Measurements from ENCODE around the gene UBD. TPM values are rescaled to one million over a fixed set of nuclear protein-coding genes. Genes with fewer than 3 reads are reported as not detected.

UBD gene
- total and polyA plus RNA-seq, 9 of the 15 experiments (the other 6 are each of a cell fraction or from before 2014, with no cell fraction given): not detected

DNA sequence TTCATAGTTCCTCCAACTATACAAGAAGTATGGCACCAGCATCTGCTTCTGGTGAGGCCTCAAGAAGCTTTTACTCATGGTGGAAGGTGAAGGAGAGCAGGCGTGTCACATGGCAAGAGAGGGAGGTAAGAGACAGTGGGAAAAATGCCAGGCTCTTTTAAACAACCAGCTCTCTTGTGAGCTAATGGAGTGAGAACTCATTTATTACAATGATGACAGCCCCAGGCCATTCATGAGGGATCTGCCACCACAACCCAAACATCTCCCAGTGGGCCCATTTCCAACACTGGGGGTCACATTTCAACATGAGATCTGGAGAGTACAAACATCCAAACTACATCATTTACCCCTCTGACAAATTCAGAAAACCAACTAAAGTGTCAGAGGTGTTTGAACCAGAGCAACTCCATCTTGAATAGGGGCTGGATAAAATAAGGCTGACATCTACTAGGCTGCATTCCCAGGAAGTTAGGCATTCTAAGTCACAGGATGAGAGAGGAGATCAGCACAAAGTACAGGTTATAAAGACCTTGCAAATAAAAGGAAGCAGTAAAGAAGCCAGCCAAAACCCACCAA is 2.2 kb upstream of the UBD start (continued):
- TF ChIP-seq ELF4 (CRISPR knock-in tag; IDR thresholded peaks at IDR 0.05) (no peak), PRMT5 (CRISPR knock-in tag; IDR thresholded peaks at IDR 0.05) (no peak)

GRCh38 chr6:29561091-29561490 is 1.6 kb upstream of the UBD start:
- no peaks in the 10 kb centered on the region for H3K9me1 ChIP-seq (ENCODE audit: control insufficient read depth, insufficient read depth, low read length)
- H3K9me3 ChIP-seq (replicated peaks; ENCODE audit: control insufficient read depth, insufficient read depth, low read depth, low read length): no peaks in the 10 kb centered on the region
- no peak for DNase-seq (ENCODE audit: extremely low read depth in 1 of 4, low spot score in 3 of 4)
- intact Hi-C loops (cut with micrococcal nuclease): no loop called here
- H2AFZ ChIP-seq (ENCODE audit: low read depth, low read length): no peak overlapping the region
- ATAC-seq: no peak
- no peak overlapping the region for H3K27ac ChIP-seq (ENCODE audit: extremely low read depth, low read depth, low read length)
- no peak overlapping the region for H3K4me2 ChIP-seq (ENCODE audit: insufficient read depth, low read length)
- no peaks in the 10 kb centered on the region; a peak in 1 of 5 replicates for H3K4me1 ChIP-seq (replicated peaks in 1 of 2; ENCODE audit: control insufficient read depth in 2 of 2, insufficient read depth in 2 of 2, low read length in 2 of 2)
- no peaks in the 10 kb centered on the region for H3K79me2 ChIP-seq (ENCODE audit: control insufficient read depth, insufficient read depth, low read length)
- in situ Hi-C loops (cut with MboI): no loop called here
- BruUV-seq (replicated peaks): no TSS peak
- no peaks in the 10 kb centered on the region for H4K20me1 ChIP-seq (replicated peaks; ENCODE audit: control insufficient read depth, insufficient read depth, low read length)
- CTCF ChIA-PET (ENCODE audit: low intra/inter-chr PET ratio): no interaction called here
- POLR2A ChIA-PET: no interaction called here
- H3K27me3 ChIP-seq (ENCODE audit: control insufficient read depth in 2 of 2, insufficient read depth in 2 of 2, low read length in 2 of 2): peaks cover 16 to 21% of the 10 kb centered on the region in 2 experiments; a peak in 4 of 5 replicates
- H3K36me3 ChIP-seq (ENCODE audit: control insufficient read depth, insufficient read depth, low read length): no peaks in the 10 kb centered on the region
- no peak for FAIRE-seq
- H3K9ac ChIP-seq (ENCODE audit: insufficient read depth in 1 of 2, low read depth in 2 of 2, low read length in 2 of 2): no peak overlapping the region
- H3K4me3 ChIP-seq: no peak overlapping the region
- TF ChIP-seq ARID2 (IDR thresholded peaks at IDR 0.05): no peak

DNA sequence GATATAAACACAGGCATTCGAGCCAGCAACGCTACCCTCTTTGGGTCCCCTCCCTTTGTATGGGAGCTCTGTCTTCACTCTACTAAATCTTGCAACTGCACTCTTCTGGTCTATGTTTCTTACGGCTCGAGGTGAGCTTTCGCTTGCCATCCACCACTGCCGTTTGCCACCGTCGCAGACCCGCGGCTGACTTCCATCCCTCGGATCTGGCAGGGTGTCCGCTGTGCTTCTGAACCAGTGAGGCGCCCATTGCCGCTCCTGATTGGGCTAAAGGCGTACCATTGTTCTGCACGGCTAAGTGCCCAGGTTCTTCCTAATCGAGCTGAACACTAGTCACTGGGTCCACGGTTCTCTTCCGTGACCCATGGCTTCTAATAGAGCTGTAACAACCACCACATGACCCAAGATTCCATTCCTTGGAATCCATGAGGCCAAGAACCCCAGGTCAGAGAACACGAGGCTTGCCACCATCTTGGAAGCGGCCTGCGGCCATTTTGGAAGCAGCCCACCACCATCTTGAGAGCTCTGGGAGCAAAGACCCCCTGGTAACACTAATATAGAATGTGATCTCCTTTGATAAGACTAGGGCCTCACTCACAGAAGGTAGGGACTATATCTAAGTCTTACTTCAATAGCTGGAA is 973 bp downstream of the UBD start:
- Histone ChIP-seq H3K9me3 (replicated peaks; ENCODE audit: control insufficient read depth, insufficient read depth, low read depth, low read length) (no peaks in the 10 kb centered on the region), H3K36me3 (ENCODE audit: control insufficient read depth, insufficient read depth, low read length) (no peaks in the 10 kb centered on the region), H3K9me1 (ENCODE audit: control insufficient read depth, insufficient read depth, low read length) (no peaks in the 10 kb centered on the region), H2AFZ (ENCODE audit: low read depth, low read length) (peak overlapping the region; percentile 89), H3K9ac (ENCODE audit: insufficient read depth in 1 of 2, low read depth in 2 of 2, low read length in 2 of 2) (no peak overlapping the region), H3K79me2 (ENCODE audit: control insufficient read depth, insufficient read depth, low read length) (no peaks in the 10 kb centered on the region), H4K20me1 (replicated peaks; ENCODE audit: control insufficient read depth, insufficient read depth, low read length) (no peaks in the 10 kb centered on the region), H3K4me2 (ENCODE audit: insufficient read depth, low read length) (peak overlapping the region; percentile 48), H3K4me3 (no peak overlapping the region), H3K4me1 (replicated peaks in 1 of 2; ENCODE audit: control insufficient read depth in 2 of 2, insufficient read depth in 2 of 2, low read length in 2 of 2) (peaks cover 0 to 3% of the 10 kb centered on the region in 2 experiments; a peak in 2 of 5 replicates), H3K27me3 (ENCODE audit: control insufficient read depth in 2 of 2, insufficient read depth in 2 of 2, low read length in 2 of 2) (peaks cover 17 to 41% of the 10 kb centered on the region in 2 experiments; a peak in 4 of 5 replicates), H3K27ac (ENCODE audit: extremely low read depth, low read depth, low read length) (no peak overlapping the region)
- ChIA-PET CTCF (ENCODE audit: low intra/inter-chr PET ratio) (no interaction called here), POLR2A (interaction anchor here (0.6 to 2.1 kb wide), 4 partner anchors 12 to 801 kb away, joined by 3 to 8 read pairs (median 4); no protein-coding TSS in a partner anchor)
- 3% methylated on average over 21 of the region's 22 CpGs for WGBS (ENCODE audit: insufficient coverage, low coverage, missing lambda C conversion rate)
- FAIRE-seq (no peak), DNase-seq (ENCODE audit: extremely low read depth in 1 of 4, low spot score in 3 of 4) (no peak), ATAC-seq (no peak)
- no TSS peak for BruUV-seq (replicated peaks)
- intact Hi-C loops (cut with micrococcal nuclease) (no loop called here), in situ Hi-C loops (cut with MboI) (no loop called here)
- TF ChIP-seq, protein P1, sequence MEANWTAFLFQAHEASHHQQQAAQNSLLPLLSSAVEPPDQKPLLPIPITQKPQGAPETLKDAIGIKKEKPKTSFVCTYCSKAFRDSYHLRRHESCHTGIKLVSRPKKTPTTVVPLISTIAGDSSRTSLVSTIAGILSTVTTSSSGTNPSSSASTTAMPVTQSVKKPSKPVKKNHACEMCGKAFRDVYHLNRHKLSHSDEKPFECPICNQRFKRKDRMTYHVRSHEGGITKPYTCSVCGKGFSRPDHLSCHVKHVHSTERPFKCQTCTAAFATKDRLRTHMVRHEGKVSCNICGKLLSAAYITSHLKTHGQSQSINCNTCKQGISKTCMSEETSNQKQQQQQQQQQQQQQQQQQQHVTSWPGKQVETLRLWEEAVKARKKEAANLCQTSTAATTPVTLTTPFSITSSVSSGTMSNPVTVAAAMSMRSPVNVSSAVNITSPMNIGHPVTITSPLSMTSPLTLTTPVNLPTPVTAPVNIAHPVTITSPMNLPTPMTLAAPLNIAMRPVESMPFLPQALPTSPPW (CRISPR knock-in tag; IDR thresholded peaks at IDR 0.05): no peak
- TF ChIP-seq DMBX1 (CRISPR knock-in tag; IDR thresholded peaks at IDR 0.05; ENCODE audit: borderline replicate concordance) (0 out of 2 replicates have a peak, but pooled peaks have one; percentile 46), KAT8 (IDR thresholded peaks at IDR 0.05; ENCODE audit: low read depth) (peak; percentile 82), EHMT2 (IDR thresholded peaks at IDR 0.05) (peak; percentile 64; the same call in 1 of the 2 replicates)
- TF ChIP-seq, protein P2, sequence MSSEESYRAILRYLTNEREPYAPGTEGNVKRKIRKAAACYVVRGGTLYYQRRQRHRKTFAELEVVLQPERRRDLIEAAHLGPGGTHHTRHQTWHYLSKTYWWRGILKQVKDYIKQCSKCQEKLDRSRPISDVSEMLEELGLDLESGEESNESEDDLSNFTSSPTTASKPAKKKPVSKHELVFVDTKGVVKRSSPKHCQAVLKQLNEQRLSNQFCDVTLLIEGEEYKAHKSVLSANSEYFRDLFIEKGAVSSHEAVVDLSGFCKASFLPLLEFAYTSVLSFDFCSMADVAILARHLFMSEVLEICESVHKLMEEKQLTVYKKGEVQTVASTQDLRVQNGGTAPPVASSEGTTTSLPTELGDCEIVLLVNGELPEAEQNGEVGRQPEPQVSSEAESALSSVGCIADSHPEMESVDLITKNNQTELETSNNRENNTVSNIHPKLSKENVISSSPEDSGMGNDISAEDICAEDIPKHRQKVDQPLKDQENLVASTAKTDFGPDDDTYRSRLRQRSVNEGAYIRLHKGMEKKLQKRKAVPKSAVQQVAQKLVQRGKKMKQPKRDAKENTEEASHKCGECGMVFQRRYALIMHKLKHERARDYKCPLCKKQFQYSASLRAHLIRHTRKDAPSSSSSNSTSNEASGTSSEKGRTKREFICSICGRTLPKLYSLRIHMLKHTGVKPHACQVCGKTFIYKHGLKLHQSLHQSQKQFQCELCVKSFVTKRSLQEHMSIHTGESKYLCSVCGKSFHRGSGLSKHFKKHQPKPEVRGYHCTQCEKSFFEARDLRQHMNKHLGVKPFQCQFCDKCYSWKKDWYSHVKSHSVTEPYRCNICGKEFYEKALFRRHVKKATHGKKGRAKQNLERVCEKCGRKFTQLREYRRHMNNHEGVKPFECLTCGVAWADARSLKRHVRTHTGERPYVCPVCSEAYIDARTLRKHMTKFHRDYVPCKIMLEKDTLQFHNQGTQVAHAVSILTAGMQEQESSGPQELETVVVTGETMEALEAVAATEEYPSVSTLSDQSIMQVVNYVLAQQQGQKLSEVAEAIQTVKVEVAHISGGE (CRISPR knock-in tag; IDR thresholded peaks at IDR 0.05): peak in 1 of 3 experiments; percentile 57; a peak in 1 of 6 replicates
